Measurements from ENCODE around the gene TPD52L1. TPM values are rescaled to one million over a fixed set of nuclear protein-coding genes. Genes with fewer than 3 reads are reported as not detected.

Gene TPD52L1
- polyA plus RNA-seq, 12 donors = 27.7 to 64.9 (median 48.9) TPM; not detected in 1

- no peak for DNase-seq
Observed at GRCh38 chr6:125205931-125206330, 52.4 kb downstream of the TPD52L1 start.

- DNase-seq = no peak
Observed at GRCh38 chr6:125206389-125206788, 52.8 kb downstream of the TPD52L1 start.

DNA sequence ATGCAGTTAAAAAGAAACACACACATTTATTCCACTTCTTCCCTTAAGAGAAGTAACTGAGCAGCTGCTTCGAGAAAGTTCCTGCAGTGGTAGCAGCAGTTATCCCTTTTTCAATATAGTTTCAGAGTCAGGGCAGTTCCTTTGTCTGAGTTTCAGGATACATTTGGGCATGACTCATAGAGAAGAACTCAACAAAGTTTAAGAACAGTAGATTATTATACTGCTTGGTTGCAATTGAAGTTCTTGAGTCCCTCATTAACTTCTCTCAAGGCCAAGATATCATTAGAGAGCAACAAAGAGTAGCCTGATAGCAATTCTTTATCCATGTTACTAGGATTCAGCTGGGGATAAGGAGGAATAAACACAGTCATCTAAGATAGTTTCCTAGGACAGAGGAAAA is 54.4 kb downstream of the TPD52L1 start:
- DNase-seq = no peak

DNA sequence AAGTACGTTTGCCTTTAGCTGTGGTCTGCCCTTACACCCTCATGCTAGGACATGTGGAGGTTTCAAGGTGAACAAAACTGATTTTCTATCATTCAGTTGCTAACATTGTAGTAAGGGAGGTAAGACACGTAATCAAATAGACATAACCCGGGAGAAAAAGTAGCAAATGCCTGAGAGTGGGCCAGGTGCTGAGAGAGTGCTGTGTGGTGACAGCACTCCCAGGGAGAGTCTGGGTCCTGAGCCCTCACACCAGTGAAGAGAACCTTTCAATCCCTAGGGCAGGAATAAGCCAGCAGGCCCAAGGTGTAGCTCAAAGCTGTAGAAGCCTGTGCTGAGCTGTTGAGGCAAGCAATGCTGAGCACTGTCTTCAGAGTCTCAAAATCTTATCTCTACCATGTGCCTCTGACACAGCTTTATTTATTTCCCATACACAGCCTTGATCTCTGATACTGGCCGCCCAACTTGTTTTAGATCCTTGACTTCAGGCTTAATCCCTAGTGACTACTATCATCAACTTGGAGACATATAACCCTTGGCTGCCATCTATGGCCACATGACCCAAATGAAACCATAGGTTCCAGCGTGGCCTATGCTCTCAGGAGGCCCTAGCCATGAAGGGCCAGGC is 55.2 kb downstream of the TPD52L1 start:
- no peak for DNase-seq

DNA sequence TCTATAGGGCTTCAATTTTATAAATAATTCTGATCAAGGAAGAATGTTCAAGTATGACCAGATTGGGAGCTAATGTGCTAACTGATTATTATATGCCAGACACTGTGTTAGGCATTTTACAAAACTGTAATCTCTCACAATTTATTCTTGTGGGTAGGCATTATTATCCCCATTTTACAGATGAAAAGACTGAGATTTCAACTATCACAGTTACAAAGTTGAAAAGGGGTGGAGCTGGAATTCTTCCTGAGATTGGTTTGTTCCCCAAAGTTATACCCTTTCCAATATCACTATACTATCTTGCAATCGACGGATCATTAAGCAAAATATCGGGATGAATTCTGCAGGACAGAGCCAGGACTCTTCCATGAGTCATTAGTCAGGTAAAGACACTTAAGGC is 57.1 kb downstream of the TPD52L1 start:
- DNase-seq = no peak

- DNase-seq = no peak
Observed at GRCh38 chr6:125211352-125211751, 57.8 kb downstream of the TPD52L1 start.

GRCh38 chr6:125212377-125212776 is 58.8 kb downstream of the TPD52L1 start:
- DNase-seq = no peak

GRCh38 chr6:125213939-125214338 is 60.4 kb downstream of the TPD52L1 start:
- no peak for DNase-seq

GRCh38 chr6:125215252-125215819 is 61.8 kb downstream of the TPD52L1 start:
- no peak for DNase-seq

DNA sequence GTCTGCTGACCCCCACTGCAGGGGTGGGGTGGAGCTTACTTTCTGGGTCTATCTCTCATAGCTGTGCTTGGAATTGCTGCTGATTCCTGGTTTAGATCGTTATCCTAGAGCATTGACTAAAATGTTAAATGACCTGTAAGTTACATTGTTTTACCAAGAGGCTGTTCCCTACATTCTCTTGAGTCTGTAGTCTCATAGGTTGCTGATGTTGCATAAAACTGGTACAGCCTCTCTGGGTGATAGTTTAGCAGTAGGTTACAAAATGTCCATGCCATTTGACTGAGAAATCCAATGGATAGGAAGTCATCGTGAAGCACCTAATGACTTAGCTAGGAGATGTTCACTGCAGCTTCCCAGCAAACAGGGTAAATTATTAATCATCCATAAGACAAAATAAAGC is 62.4 kb downstream of the TPD52L1 start:
- DNase-seq = no peak

DNA sequence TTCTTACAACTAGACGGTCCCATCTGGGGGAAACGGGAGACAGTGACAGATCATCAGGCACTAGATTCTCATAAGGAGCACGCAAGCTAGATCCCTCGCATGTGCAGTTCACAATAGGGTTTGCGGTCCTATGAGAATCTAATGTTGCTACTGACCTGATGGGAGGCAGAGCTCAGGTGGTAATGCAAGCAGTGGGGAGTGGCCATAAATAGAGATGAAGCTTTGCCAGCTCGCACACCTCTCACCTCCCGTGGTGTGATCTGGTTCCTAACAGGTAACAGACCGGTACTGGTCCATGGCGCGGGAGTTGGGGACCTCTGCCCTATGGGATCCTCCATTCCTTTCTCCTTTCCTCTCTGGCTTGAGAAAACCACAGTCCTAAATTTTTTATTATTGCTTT is 63.8 kb downstream of the TPD52L1 start:
- no peak for DNase-seq

DNA sequence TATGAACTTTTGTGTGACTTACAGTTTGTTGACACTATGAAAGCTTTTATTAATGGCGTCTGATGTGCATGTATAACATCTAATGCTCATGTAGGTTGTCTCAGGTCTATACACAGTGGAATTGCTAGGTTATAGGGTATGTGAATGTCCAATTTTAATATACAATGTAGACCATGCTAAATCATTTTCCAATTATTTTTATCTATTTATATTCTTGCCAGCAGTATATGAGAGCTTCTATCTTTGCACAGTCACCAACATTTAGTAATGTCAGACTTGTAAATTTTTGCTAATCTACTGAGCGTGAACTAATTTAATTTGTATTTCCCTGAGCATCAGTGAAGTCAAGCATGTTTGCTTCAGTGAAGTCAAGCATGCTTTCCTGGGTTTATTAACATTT is 64.4 kb downstream of the TPD52L1 start:
- no peak for DNase-seq

- no peak for DNase-seq
Observed at GRCh38 chr6:125219361-125219895, 65.9 kb downstream of the TPD52L1 start.

DNA sequence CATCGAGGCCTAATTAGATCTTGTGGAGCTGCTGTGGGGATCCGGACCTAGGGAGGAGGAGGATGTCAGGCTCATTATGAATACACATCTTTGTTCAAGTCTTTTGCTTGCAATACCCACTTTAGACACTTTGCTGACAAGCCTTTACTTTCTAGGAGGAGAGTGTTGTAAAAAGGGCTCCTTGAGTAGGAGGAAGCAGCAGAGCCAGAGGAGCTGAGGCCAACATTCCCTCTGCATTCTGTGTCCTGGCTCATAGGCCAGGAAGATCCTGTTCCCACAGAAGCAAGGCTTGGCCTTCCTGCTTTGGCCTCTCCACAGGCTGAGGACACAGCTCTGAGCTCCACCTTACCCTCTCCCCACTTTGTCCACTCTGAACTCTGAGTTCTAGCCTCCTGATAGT is 67.1 kb downstream of the TPD52L1 start:
- no peak for DNase-seq

GRCh38 chr6:125222531-125223455 is 69.2 kb downstream of the TPD52L1 start:
- no peak for DNase-seq

- DNase-seq = no peak
Observed at GRCh38 chr6:125224231-125224861, 70.8 kb downstream of the TPD52L1 start.

GRCh38 chr6:125227244-125227643 is 73.7 kb downstream of the TPD52L1 start:
- DNase-seq = no peak

GRCh38 chr6:125228981-125229479 is 75.5 kb downstream of the TPD52L1 start:
- no peak for DNase-seq

GRCh38 chr6:125230674-125231073 is 77.1 kb downstream of the TPD52L1 start:
- no peak for DNase-seq

DNA sequence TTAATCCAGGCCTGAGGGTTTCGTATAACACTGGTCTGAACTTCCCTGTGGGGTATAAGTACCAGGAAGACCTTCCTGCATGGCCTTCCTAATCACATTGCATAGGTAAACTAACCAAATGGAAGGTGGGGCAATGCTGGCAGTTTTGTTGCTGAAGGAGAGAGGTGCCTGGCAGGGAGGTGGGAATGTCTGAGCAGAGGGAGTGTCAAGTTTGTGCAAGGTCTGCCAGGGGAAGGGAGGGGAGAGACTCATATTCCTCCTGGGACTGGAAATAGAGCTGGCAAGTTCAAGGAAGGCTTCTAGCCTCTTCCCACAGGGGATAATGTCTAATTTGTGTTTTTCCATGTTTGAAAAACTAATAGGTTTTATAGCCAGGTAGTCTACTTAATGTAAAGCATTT is 77.6 kb downstream of the TPD52L1 start:
- DNase-seq = no peak

GRCh38 chr6:125231574-125232343 is 78.2 kb downstream of the TPD52L1 start:
- DNase-seq = no peak

Data from muscle of arm (tissue), 12 donors.